HCT116 (cell line): ENCODE data around the gene ERC2. TPM values are rescaled to one million over a fixed set of nuclear protein-coding genes. Genes with fewer than 3 reads are reported as not detected.

ENCODE experiments used
- ATAC-seq: fragments of 200-7000 bp; cut with Tn5 transposase; 2 replicates; pipeline ENCODE4 v1.9.1; 2020; ENCODE audit warnings: mild to moderate bottlenecking, moderate library complexity
- BruUV-seq: library from RNA; stranded (reverse); fragments of 400-500 nt; replicated peaks from 2 replicates; lab custom pipeline; 2021; lab: Mats Ljungman, UMichigan
- CTCF ChIA-PET: fragments of 300-600 bp; sonication (Branson Sonifier 250); formaldehyde crosslinking; loops from one replicate; lab custom pipeline; 2021; ENCODE audit warnings: antibody characterized with exemption; lab: Charles Lee
- POLR2A ChIA-PET: fragments of 300-600, 350-600 bp; sonication (Branson Sonifier 250); formaldehyde crosslinking; loops from one replicate; lab custom pipeline; 2021; ENCODE audit warnings: antibody characterized with exemption; lab: Charles Lee
- RAD21 ChIA-PET, 2 experiments: fragments of 300-600 bp; sonication (Branson Sonifier 250); formaldehyde crosslinking; loops; one replicate each; lab custom pipeline; 2023; ENCODE audit warnings: low total read pairs in 2 of 2; ENCODE audit not compliant: uncharacterized antibody in 2 of 2, unreplicated experiment in 2 of 2, low non-redundant PET in 1 of 2; lab: Charles Lee
- DNase-seq: peaks from one replicate; pipeline ENCODE4 v3.0.0-alpha.2; 2010; ENCODE audit warnings: low read depth, low spot score
- H2AFZ ChIP-seq: fragments of 200-600 bp; shearing (Covaris generic), sonication (generic); 2 replicates; pipeline ENCODE4 v1.6.1; 2017; ENCODE audit warnings: low read depth, mixed run types, mixed read lengths, antibody characterized with exemption, low read length; ENCODE audit not compliant: poor library complexity, severe bottlenecking
- H3K27ac ChIP-seq: 2 replicates; pipeline ENCODE4 v1.5.1; 2012; ENCODE audit warnings: low read depth, low read length
- H3K27me3 ChIP-seq: fragments of 200-600 bp; sonication (generic); 2 replicates; pipeline ENCODE4 v1.6.1; 2016; ENCODE audit warnings: mixed run types, low read length, mixed read lengths; ENCODE audit not compliant: insufficient read depth
- H3K36me3 ChIP-seq, 2 experiments: fragments of 200-500 bp in 1 of 2; fragments of 200-600 bp in 1 of 2; sonication (Bioruptor generic) in 1 of 2; sonication (generic) in 1 of 2; 2 replicates each; pipeline versions ENCODE4 v1.5.1 to v1.6.1; 2014 to 2016; ENCODE audit warnings: low read length in 2 of 2, inconsistent platforms in 1 of 2, mixed read lengths in 1 of 2, mixed run types in 1 of 2; ENCODE audit not compliant: insufficient read depth in 2 of 2, control insufficient read depth in 1 of 2
- H3K4me1 ChIP-seq, 2 experiments: fragments of 200-600 bp in 1 of 2; sonication (generic) in 1 of 2; 2 replicates each; pipeline versions ENCODE4 v1.5.1 to v1.6.1; 2012 to 2017; ENCODE audit warnings: low read length in 2 of 2, inconsistent platforms in 1 of 2, mild to moderate bottlenecking in 1 of 2, mixed read lengths in 1 of 2, mixed run types in 1 of 2, moderate library complexity in 1 of 2; ENCODE audit not compliant: insufficient read depth in 2 of 2, control insufficient read depth in 1 of 2
- H3K4me2 ChIP-seq: fragments of 200-600 bp; sonication (generic); 2 replicates; pipeline ENCODE4 v1.6.1; 2017; ENCODE audit warnings: mixed run types, low read length, mixed read lengths
- H3K4me3 ChIP-seq, 2 experiments: fragments of 200-600 bp in 1 of 2; sonication (generic) in 1 of 2; replicated peaks in 1 of 2; 2 replicates each; pipeline ENCODE4 v1.5.1; 2011 to 2016; ENCODE audit warnings: low read length in 2 of 2, control low read depth in 1 of 2, low read depth in 1 of 2, mild to moderate bottlenecking in 1 of 2, mixed read lengths in 1 of 2, mixed run types in 1 of 2
- H3K79me2 ChIP-seq: fragments of 200-600 bp; sonication (generic); 2 replicates; pipeline ENCODE4 v1.6.1; 2017; ENCODE audit warnings: mild to moderate bottlenecking, mixed run types, low read length, moderate library complexity, mixed read lengths; ENCODE audit not compliant: insufficient read depth
- H3K9ac ChIP-seq: fragments of 200-600 bp; sonication (generic); 2 replicates; pipeline ENCODE4 v1.6.1; 2016; ENCODE audit warnings: low read length, mixed read lengths
- H3K9me2 ChIP-seq: fragments of 200-600 bp; sonication (generic), shearing (Covaris generic); 2 replicates; pipeline ENCODE4 v1.6.1; 2017; ENCODE audit warnings: mixed run types, mild to moderate bottlenecking, moderate library complexity; ENCODE audit not compliant: insufficient read depth
- H3K9me3 ChIP-seq, 2 experiments: fragments of 200-500 bp in 1 of 2; fragments of 200-600 bp in 1 of 2; sonication (Bioruptor generic) in 1 of 2; sonication (generic) in 1 of 2; 2 replicates each; pipeline ENCODE4 v1.6.1; 2014 to 2017; ENCODE audit warnings: low read length in 2 of 2, mixed read lengths in 2 of 2, inconsistent platforms in 1 of 2, low read depth in 1 of 2, mild to moderate bottlenecking in 1 of 2, mixed run types in 1 of 2, moderate library complexity in 1 of 2; ENCODE audit not compliant: control insufficient read depth in 1 of 2, insufficient read depth in 1 of 2
- H4K20me1 ChIP-seq: fragments of 200-600 bp; sonication (generic), shearing (Covaris generic); 2 replicates; pipeline ENCODE4 v1.6.1; 2017; ENCODE audit warnings: mixed run types, mild to moderate bottlenecking, moderate library complexity; ENCODE audit not compliant: insufficient read depth
- CBX3 ChIP-seq: IDR thresholded peaks from 2 replicates; pipeline ENCODE4 v1.6.1; 2012; ENCODE audit warnings: low read depth
- ELF1 ChIP-seq: IDR thresholded peaks from 2 replicates; pipeline ENCODE4 v1.6.1; 2012; ENCODE audit warnings: low read depth, borderline replicate concordance
- EZH2phosphoT487 ChIP-seq: fragments of 200-600 bp; IDR thresholded peaks from 2 replicates; pipeline ENCODE4 v1.6.1; 2018; ENCODE audit warnings: antibody characterized with exemption, borderline replicate concordance
- POLR2AphosphoS5 ChIP-seq: IDR thresholded peaks from 2 replicates; pipeline ENCODE4 v1.6.1; 2011; ENCODE audit warnings: mild to moderate bottlenecking, low read depth, low read length, moderate library complexity
- RAD21 ChIP-seq: IDR thresholded peaks from 2 replicates; pipeline ENCODE4 v1.6.1; 2012; ENCODE audit warnings: low read depth, mild to moderate bottlenecking
- REST ChIP-seq: IDR thresholded peaks from 2 replicates; pipeline ENCODE4 v1.6.1; 2012; ENCODE audit warnings: low read depth
- SP1 ChIP-seq: IDR thresholded peaks from 2 replicates; pipeline ENCODE4 v1.6.1; 2012; ENCODE audit warnings: low read depth
- ZNF274 ChIP-seq: fragments of 200-500 bp; sonication (Bioruptor generic); IDR thresholded peaks from 2 replicates; pipeline ENCODE4 v1.6.1; 2014; ENCODE audit warnings: mild to moderate bottlenecking, low read depth, low read length, inconsistent platforms
- intact Hi-C: fragments of 100-400 bp; cut with micrococcal nuclease; formaldehyde crosslinking; loops from 2 replicates; pipeline ENCODE4 v1.10.0; 2022
- total RNA-seq: library from RNA; stranded (reverse); gene quantifications from one replicate; pipeline ENCODE4 v1.2.1, GENCODE V29; 2021; ENCODE audit not compliant: unreplicated experiment
- TF ChIP-seq, protein P1 (sequence below): IDR thresholded peaks from 2 replicates; pipeline ENCODE4 v1.6.1; 2011; ENCODE audit warnings: mild to moderate bottlenecking, low read length, moderate library complexity; ENCODE audit not compliant: insufficient replicate concordance; ENCODE audit errors: extremely low read depth

The ERC2 gene
- total RNA-seq, 1 experiment from 2014 or later, result not detected

GRCh38 chr3:55716611-55717225 is 751.5 kb downstream of the ERC2 start:
- Histone ChIP-seq H3K4me3 (no peak overlapping the region), H3K4me2 (no peak overlapping the region), H3K9ac (no peak overlapping the region), H3K36me3 (no peaks in the 10 kb centered on the region), H4K20me1 (no peaks in the 10 kb centered on the region), H3K79me2 (no peaks in the 10 kb centered on the region), H3K4me1 (no peaks in the 10 kb centered on the region), H3K27ac (no peak overlapping the region), H2AFZ (no peak overlapping the region), H3K9me3 (peaks cover 0 to 7% of the 10 kb centered on the region in 2 experiments; a peak in 1 of 4 replicates), H3K27me3 (no peaks in the 10 kb centered on the region), H3K9me2 (no peaks in the 10 kb centered on the region)
- CTCF ChIA-PET, result no interaction called here
- DNase-seq, result no peak
- intact Hi-C loops, result no loop called here
- RAD21 ChIA-PET, result no interaction called here
- BruUV-seq, result no TSS peak
- TF ChIP-seq CBX3 (no peak), EZH2phosphoT487 (no peak)
- no peak for ATAC-seq
- POLR2A ChIA-PET, result no interaction called here

GRCh38 chr3:55716044-55716443 is 752.2 kb downstream of the ERC2 start:
- BruUV-seq, result no TSS peak
- ChIA-PET CTCF (no interaction called here), POLR2A (no interaction called here), RAD21 (no interaction called here)
- intact Hi-C loops, result no loop called here
- H3K9ac ChIP-seq, result no peak overlapping the region
- no peaks in the 10 kb centered on the region for H3K79me2 ChIP-seq
- H3K9me2 ChIP-seq, result no peaks in the 10 kb centered on the region
- no peak for ATAC-seq
- no peak overlapping the region for H3K4me3 ChIP-seq
- no peak for DNase-seq
- no peaks in the 10 kb centered on the region for H4K20me1 ChIP-seq
- H3K27ac ChIP-seq, result no peak overlapping the region
- peaks cover 0 to 7% of the 10 kb centered on the region in 2 experiments; a peak in 1 of 4 replicates for H3K9me3 ChIP-seq
- H2AFZ ChIP-seq, result no peak overlapping the region
- H3K4me2 ChIP-seq, result no peak overlapping the region
- H3K27me3 ChIP-seq, result no peaks in the 10 kb centered on the region
- TF ChIP-seq SP1, result no peak
- no peak for TF ChIP-seq ZNF274
- TF ChIP-seq RAD21, result no peak
- no peak for TF ChIP-seq REST
- TF ChIP-seq POLR2AphosphoS5, result no peak
- TF ChIP-seq, protein P1, sequence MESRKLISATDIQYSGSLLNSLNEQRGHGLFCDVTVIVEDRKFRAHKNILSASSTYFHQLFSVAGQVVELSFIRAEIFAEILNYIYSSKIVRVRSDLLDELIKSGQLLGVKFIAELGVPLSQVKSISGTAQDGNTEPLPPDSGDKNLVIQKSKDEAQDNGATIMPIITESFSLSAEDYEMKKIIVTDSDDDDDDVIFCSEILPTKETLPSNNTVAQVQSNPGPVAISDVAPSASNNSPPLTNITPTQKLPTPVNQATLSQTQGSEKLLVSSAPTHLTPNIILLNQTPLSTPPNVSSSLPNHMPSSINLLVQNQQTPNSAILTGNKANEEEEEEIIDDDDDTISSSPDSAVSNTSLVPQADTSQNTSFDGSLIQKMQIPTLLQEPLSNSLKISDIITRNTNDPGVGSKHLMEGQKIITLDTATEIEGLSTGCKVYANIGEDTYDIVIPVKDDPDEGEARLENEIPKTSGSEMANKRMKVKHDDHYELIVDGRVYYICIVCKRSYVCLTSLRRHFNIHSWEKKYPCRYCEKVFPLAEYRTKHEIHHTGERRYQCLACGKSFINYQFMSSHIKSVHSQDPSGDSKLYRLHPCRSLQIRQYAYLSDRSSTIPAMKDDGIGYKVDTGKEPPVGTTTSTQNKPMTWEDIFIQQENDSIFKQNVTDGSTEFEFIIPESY, result no peak
- TF ChIP-seq ELF1, result no peak
- TF ChIP-seq, all 23 proteins: peak for 0
- Histone ChIP-seq H3K36me3 (no peaks in the 10 kb centered on the region), H3K4me1 (no peaks in the 10 kb centered on the region)
